GM23248 (cell line): Measurements from ENCODE around the gene UBQLN4. TPM values are rescaled to one million over a fixed set of nuclear protein-coding genes. Genes with fewer than 3 reads are reported as not detected.
A peak's percentile ranks its signal among the peaks of the same experiment; 100 is the strongest.

Source experiments
- DNase-seq: peaks from one replicate; pipeline ENCODE4 v3.0.0-alpha.2; 2015
- H2AFZ ChIP-seq: fragments of 200-600 bp; sonication (generic); 2 replicates; pipeline ENCODE4 v1.6.1; 2016; ENCODE audit warnings: antibody characterized with exemption
- H3F3A ChIP-seq: fragments of 200-600 bp; sonication (generic); 2 replicates; pipeline ENCODE4 v1.6.1; 2016; ENCODE audit warnings: mild to moderate bottlenecking, antibody characterized with exemption, mixed run types; ENCODE audit not compliant: insufficient read depth
- H3K27ac ChIP-seq: fragments of 200-600 bp; sonication (generic); 2 replicates; pipeline ENCODE4 v1.5.1; 2016; ENCODE audit warnings: mild to moderate bottlenecking
- H3K27me3 ChIP-seq: fragments of 200-600 bp; sonication (generic); replicated peaks from 2 replicates; pipeline ENCODE4 v1.6.1; 2016; ENCODE audit warnings: mild to moderate bottlenecking; ENCODE audit not compliant: insufficient read depth
- H3K36me3 ChIP-seq: fragments of 200-600 bp; sonication (generic); 2 replicates; pipeline ENCODE4 v1.6.1; 2016; ENCODE audit warnings: low read depth, mild to moderate bottlenecking
- H3K4me1 ChIP-seq: fragments of 200-600 bp; sonication (generic); 2 replicates; pipeline ENCODE4 v1.6.1; 2016; ENCODE audit warnings: mild to moderate bottlenecking; ENCODE audit not compliant: insufficient read depth
- H3K4me2 ChIP-seq: fragments of 200-600 bp; sonication (generic); one replicate; pipeline ENCODE4 v1.6.1; 2016; ENCODE audit warnings: mild to moderate bottlenecking; ENCODE audit not compliant: unreplicated experiment
- H3K4me3 ChIP-seq: fragments of 200-600 bp; sonication (generic); 2 replicates; pipeline ENCODE4 v1.5.1; 2016; ENCODE audit warnings: mild to moderate bottlenecking
- H3K79me2 ChIP-seq: fragments of 200-600 bp; sonication (generic); 2 replicates; pipeline ENCODE4 v1.6.1; 2016; ENCODE audit warnings: mild to moderate bottlenecking; ENCODE audit not compliant: insufficient read depth
- H3K9ac ChIP-seq: fragments of 200-600 bp; sonication (generic); 2 replicates; pipeline ENCODE4 v1.6.1; 2016; ENCODE audit warnings: mild to moderate bottlenecking
- H3K9me2 ChIP-seq: fragments of 200-600 bp; sonication (generic); 2 replicates; pipeline ENCODE4 v1.6.1; 2016; ENCODE audit warnings: mixed run types, mild to moderate bottlenecking, moderate library complexity; ENCODE audit not compliant: insufficient read depth
- H3K9me3 ChIP-seq: fragments of 200-600 bp; sonication (generic); one replicate; pipeline ENCODE4 v1.6.1; 2017; ENCODE audit warnings: low read depth
- H4K20me1 ChIP-seq: fragments of 200-600 bp; sonication (generic); 2 replicates; pipeline ENCODE4 v1.6.0; 2016; ENCODE audit not compliant: insufficient read depth
- EZH2 ChIP-seq: fragments of 200-600 bp; sonication (generic); IDR thresholded peaks from 2 replicates; pipeline ENCODE4 v1.6.1; 2018; ENCODE audit warnings: antibody characterized with exemption, mild to moderate bottlenecking; ENCODE audit not compliant: insufficient read depth, poor library complexity, severe bottlenecking
- EZH2phosphoT487 ChIP-seq: fragments of 200-600 bp; sonication (generic); IDR thresholded peaks from 2 replicates; pipeline ENCODE4 v1.6.1; 2018; ENCODE audit warnings: antibody characterized with exemption, moderate library complexity, mild to moderate bottlenecking, low read depth; ENCODE audit not compliant: insufficient read depth
- WGBS, 2 experiments: methylation state at CpG; one replicate each; pipeline ENCODE4 v1.1.6; 2015 to 2017; ENCODE audit warnings: low lambda C conversion rate in 2 of 2, low coverage in 1 of 2; ENCODE audit errors: missing lambda C conversion rate in 2 of 2; 5-methylcytosine and 5-hydroxymethylcytosine counted together
- in situ Hi-C: fragments of 300-500 bp; cut with MboI; formaldehyde crosslinking; loops from 2 replicates; pipeline ENCODE4 v1.15.0; 2020
- polyA plus RNA-seq: library from polyadenylated mRNA; unstranded; fragments of >200 nt; fragmentation: Nextera tagmentation; extraction: Ambion mirVana; gene quantifications from 2 replicates; pipeline ENCODE4 v1.2.1, GENCODE V29; 2016
- total RNA-seq: library from RNA; depleted of rRNA; stranded (reverse); fragments of >200 nt; shearing (Covaris generic); gene quantifications from 2 replicates; pipeline ENCODE4 v1.2.3, GENCODE V29; 2014

The UBQLN4 gene
- total and polyA plus RNA-seq, 2 experiments from 2014 or later = 9.9 to 18.4 TPM

- Histone ChIP-seq H2AFZ (peak overlapping the region; percentile 82), H3K79me2 (peaks cover 27% of the 10 kb centered on the region), H3K4me3 (peak overlapping the region; percentile 86), H3K36me3 (no peaks in the 10 kb centered on the region), H3K9me3 (no peaks in the 10 kb centered on the region), H3F3A (peaks cover 4% of the 10 kb centered on the region; the same call in 1 of the 2 replicates), H3K27ac (peak overlapping the region; percentile 31), H4K20me1 (no peaks in the 10 kb centered on the region), H3K9me2 (no peaks in the 10 kb centered on the region), H3K4me2 (peak overlapping the region; percentile 56), H3K27me3 (no peaks in the 10 kb centered on the region), H3K9ac (peak overlapping the region; percentile 83), H3K4me1 (peaks cover 8% of the 10 kb centered on the region)
- TF ChIP-seq EZH2 (no peak), EZH2phosphoT487 (no peak)
- in situ Hi-C loops = no loop called here
- peak; percentile 85 for DNase-seq
- 1 to 2% methylated on average over 19 to 63 of the region's 63 CpGs for WGBS, 2 experiments
These were observed 483 bp downstream of the UBQLN4 start for GRCh38 chr1:156052862-156053767.

GRCh38 chr1:156051011-156051725, 2.4 kb downstream of the UBQLN4 start:
- no peak for TF ChIP-seq EZH2phosphoT487
- TF ChIP-seq EZH2 = no peak
- H3K36me3 ChIP-seq = no peaks in the 10 kb centered on the region
- no peaks in the 10 kb centered on the region for H4K20me1 ChIP-seq
- no peak overlapping the region for H2AFZ ChIP-seq
- peaks cover 24% of the 10 kb centered on the region for H3K79me2 ChIP-seq
- WGBS, 2 experiments = 88 to 92% methylated on average over 4 to 7 of the region's 7 CpGs
- no peaks in the 10 kb centered on the region for H3K27me3 ChIP-seq
- H3K4me1 ChIP-seq = peaks cover 8% of the 10 kb centered on the region
- no peaks in the 10 kb centered on the region for H3K9me3 ChIP-seq
- peaks cover 4% of the 10 kb centered on the region; the same call in 1 of the 2 replicates for H3F3A ChIP-seq
- no peaks in the 10 kb centered on the region for H3K9me2 ChIP-seq
- H3K27ac ChIP-seq = no peak overlapping the region
- H3K9ac ChIP-seq = no peak overlapping the region
- H3K4me3 ChIP-seq = no peak overlapping the region
- H3K4me2 ChIP-seq = no peak overlapping the region
- in situ Hi-C loops = no loop called here
- no peak for DNase-seq

- H3K9me3 ChIP-seq = no peaks in the 10 kb centered on the region
- no peak overlapping the region for H3K4me2 ChIP-seq
- peak; percentile 15 for DNase-seq
- H3K9me2 ChIP-seq = no peaks in the 10 kb centered on the region
- no peak overlapping the region for H3K9ac ChIP-seq
- H3K4me3 ChIP-seq = no peak overlapping the region
- H4K20me1 ChIP-seq = no peaks in the 10 kb centered on the region
- no peak overlapping the region for H3K27ac ChIP-seq
- peaks cover 4% of the 10 kb centered on the region; the same call in 1 of the 2 replicates for H3F3A ChIP-seq
- no peak for TF ChIP-seq EZH2
- TF ChIP-seq EZH2phosphoT487 = no peak
- H3K36me3 ChIP-seq = no peaks in the 10 kb centered on the region
- H2AFZ ChIP-seq = no peak overlapping the region
- H3K79me2 ChIP-seq = peaks cover 16% of the 10 kb centered on the region
- H3K4me1 ChIP-seq = no peaks in the 10 kb centered on the region
- in situ Hi-C loops = no loop called here
- 62 to 67% methylated on average over 4 of the region's 4 CpGs for WGBS, 2 experiments
- no peaks in the 10 kb centered on the region for H3K27me3 ChIP-seq
These were observed 3.2 kb downstream of the UBQLN4 start for GRCh38 chr1:156050376-156050775.

- 94 to 97% methylated on average over 3 of the region's 3 CpGs for WGBS, 2 experiments
- Histone ChIP-seq H3K79me2 (peaks cover 10% of the 10 kb centered on the region), H3K9me2 (no peaks in the 10 kb centered on the region), H3K4me2 (no peak overlapping the region), H3K9me3 (no peaks in the 10 kb centered on the region), H2AFZ (no peak overlapping the region), H4K20me1 (no peaks in the 10 kb centered on the region), H3K36me3 (no peaks in the 10 kb centered on the region), H3F3A (no peaks in the 10 kb centered on the region), H3K4me1 (no peaks in the 10 kb centered on the region), H3K9ac (no peak overlapping the region), H3K4me3 (no peak overlapping the region), H3K27me3 (no peaks in the 10 kb centered on the region), H3K27ac (no peak overlapping the region)
- in situ Hi-C loops = no loop called here
- no peak for TF ChIP-seq EZH2phosphoT487
- TF ChIP-seq EZH2 = no peak
- DNase-seq = no peak
These were observed 4.8 kb downstream of the UBQLN4 start for GRCh38 chr1:156048663-156049258.
